ENCODE results near the gene MAP2. TPM values are rescaled to one million over a fixed set of nuclear protein-coding genes. Genes with fewer than 3 reads are reported as not detected.

MAP2 gene
- total RNA-seq, 1 experiment from 2014 or later: 0.05 TPM

DNA sequence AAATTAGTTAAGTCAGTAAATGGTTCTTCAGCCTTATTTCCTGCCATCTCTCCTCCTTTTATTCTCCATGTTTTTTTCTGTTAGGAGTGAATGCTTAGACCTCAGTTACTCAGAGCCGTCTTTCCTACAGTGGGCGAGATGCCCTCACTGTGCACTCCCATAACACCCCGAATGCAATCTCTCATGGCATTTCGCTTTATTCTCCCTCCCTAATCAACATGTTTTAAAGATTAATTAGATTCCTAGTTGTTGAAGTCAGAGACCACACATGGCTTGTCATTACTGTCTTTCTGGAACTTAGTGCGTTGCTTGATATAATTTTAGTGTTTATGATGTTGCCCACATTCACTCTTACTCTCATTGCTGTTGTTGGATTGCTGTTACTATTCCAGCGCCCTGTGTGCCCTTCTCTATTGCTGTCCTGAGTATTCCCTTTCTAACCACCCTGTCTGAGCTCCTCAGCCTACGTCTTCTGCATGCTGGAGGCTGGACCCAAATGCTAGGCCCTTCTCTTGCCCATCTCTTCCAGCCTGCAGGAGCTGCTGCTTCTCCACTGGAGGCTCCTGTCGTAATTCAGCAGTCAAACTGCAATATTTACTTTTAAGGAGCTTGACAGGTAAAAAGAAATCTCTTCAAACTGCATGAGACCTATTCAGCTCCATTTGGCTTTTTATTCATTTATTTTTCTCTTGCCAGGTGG is 99.3 kb downstream of the MAP2 start:
- Histone ChIP-seq H3K9me3 (no peaks in the 10 kb centered on the region), H3K27me3 (replicated peaks; ENCODE audit: control insufficient read depth, insufficient read depth, low read length) (no peaks in the 10 kb centered on the region), H3K36me3 (ENCODE audit: control insufficient read depth, insufficient read depth, low read length) (no peaks in the 10 kb centered on the region), H3K4me3 (ENCODE audit: low read depth, low read length) (no peak overlapping the region), H3K4me1 (no peaks in the 10 kb centered on the region)
- ChIA-PET POLR2A (no interaction called here), CTCF (no interaction called here)
- intact Hi-C loops (cut with micrococcal nuclease; ENCODE audit: unreplicated experiment): no loop called here
- Mint-ChIP-seq H3K4me1 (ENCODE audit: low read depth, unreplicated experiment) (no peaks in the 10 kb centered on the region), H3K27ac (ENCODE audit: unreplicated experiment) (no peak overlapping the region), H3K4me3 (ENCODE audit: unreplicated experiment) (no peak overlapping the region), H3K36me3 (ENCODE audit: insufficient read depth, unreplicated experiment) (no peaks in the 10 kb centered on the region), H3K9me3 (ENCODE audit: unreplicated experiment) (no peaks in the 10 kb centered on the region), H3K27me3 (ENCODE audit: insufficient read depth, unreplicated experiment) (peaks cover 3% of the 10 kb centered on the region)
- DNase-seq: no peak
- no peak for TF ChIP-seq CTCF (IDR thresholded peaks at IDR 0.05; ENCODE audit: insufficient read depth in 1 of 2, low read depth in 1 of 2, low read length in 1 of 2, severe bottlenecking in 1 of 2, unreplicated experiment in 1 of 2)
- no TSS peak for BruUV-seq (replicated peaks)

DNA sequence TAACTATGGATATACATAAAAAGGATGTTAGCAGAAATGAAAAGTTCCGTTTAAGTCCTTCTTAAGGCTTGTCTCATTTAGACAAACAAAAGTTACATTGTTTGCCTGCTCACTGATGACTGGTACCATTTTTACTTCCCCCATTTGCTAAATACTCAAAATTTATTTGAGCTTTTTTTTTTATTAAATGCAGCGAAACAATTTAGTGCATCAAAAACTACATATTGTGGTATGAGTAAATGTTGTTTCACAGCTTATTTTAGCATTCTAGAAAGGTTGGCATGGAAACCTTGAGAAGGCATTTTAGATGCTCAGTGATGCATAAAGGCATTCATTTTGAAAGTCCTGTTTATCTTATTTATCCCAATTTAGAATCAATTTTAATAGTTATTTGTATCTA is 100.0 kb downstream of the MAP2 start:
- Histone ChIP-seq H3K9me3 (no peaks in the 10 kb centered on the region), H3K27me3 (replicated peaks; ENCODE audit: control insufficient read depth, insufficient read depth, low read length) (no peaks in the 10 kb centered on the region), H3K4me1 (no peaks in the 10 kb centered on the region), H3K4me3 (ENCODE audit: low read depth, low read length) (no peak overlapping the region), H3K36me3 (ENCODE audit: control insufficient read depth, insufficient read depth, low read length) (no peaks in the 10 kb centered on the region)
- TF ChIP-seq CTCF (IDR thresholded peaks at IDR 0.05; ENCODE audit: insufficient read depth in 1 of 2, low read depth in 1 of 2, low read length in 1 of 2, severe bottlenecking in 1 of 2, unreplicated experiment in 1 of 2): no peak
- CTCF ChIA-PET: no interaction called here
- Mint-ChIP-seq H3K27me3 (ENCODE audit: insufficient read depth, unreplicated experiment) (peaks cover 3% of the 10 kb centered on the region), H3K4me1 (ENCODE audit: low read depth, unreplicated experiment) (no peaks in the 10 kb centered on the region), H3K4me3 (ENCODE audit: unreplicated experiment) (no peak overlapping the region), H3K36me3 (ENCODE audit: insufficient read depth, unreplicated experiment) (no peaks in the 10 kb centered on the region), H3K9me3 (ENCODE audit: unreplicated experiment) (no peaks in the 10 kb centered on the region), H3K27ac (ENCODE audit: unreplicated experiment) (no peak overlapping the region)
- POLR2A ChIA-PET: no interaction called here
- no peak for DNase-seq
- intact Hi-C loops (cut with micrococcal nuclease; ENCODE audit: unreplicated experiment): no loop called here
- no TSS peak for BruUV-seq (replicated peaks)

DNA sequence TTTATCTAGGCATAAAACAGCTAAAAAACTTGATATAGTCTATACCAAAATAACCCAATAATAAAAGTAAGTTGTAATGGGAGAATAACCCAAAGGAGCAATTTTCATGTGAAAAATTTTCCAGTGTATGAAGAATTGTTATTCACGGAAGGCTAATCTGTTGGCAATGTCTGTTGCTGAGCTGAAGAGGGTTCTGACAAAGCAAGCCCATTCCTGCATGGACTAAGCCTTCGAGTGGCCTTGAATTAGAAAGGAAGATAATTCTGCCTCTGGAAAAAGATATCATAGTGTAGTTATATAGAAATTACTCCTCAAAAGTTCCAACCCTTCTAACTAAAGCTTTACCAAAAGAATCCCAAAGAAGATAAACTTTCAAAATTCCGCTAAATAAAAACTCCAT is 101.5 kb downstream of the MAP2 start:
- ChIA-PET POLR2A (no interaction called here), CTCF (no interaction called here)
- Histone ChIP-seq H3K27me3 (replicated peaks; ENCODE audit: control insufficient read depth, insufficient read depth, low read length) (no peaks in the 10 kb centered on the region), H3K4me1 (no peaks in the 10 kb centered on the region), H3K9me3 (no peaks in the 10 kb centered on the region), H3K36me3 (ENCODE audit: control insufficient read depth, insufficient read depth, low read length) (no peaks in the 10 kb centered on the region), H3K4me3 (ENCODE audit: low read depth, low read length) (no peak overlapping the region)
- peaks cover 6% of the 10 kb centered on the region for H3K27me3 Mint-ChIP-seq (ENCODE audit: insufficient read depth, unreplicated experiment)
- H3K4me1 Mint-ChIP-seq (ENCODE audit: low read depth, unreplicated experiment): no peaks in the 10 kb centered on the region
- no peak overlapping the region for H3K4me3 Mint-ChIP-seq (ENCODE audit: unreplicated experiment)
- no peaks in the 10 kb centered on the region for H3K9me3 Mint-ChIP-seq (ENCODE audit: unreplicated experiment)
- no peak for DNase-seq
- BruUV-seq (replicated peaks): no TSS peak
- H3K27ac Mint-ChIP-seq (ENCODE audit: unreplicated experiment): no peak overlapping the region
- intact Hi-C loops (cut with micrococcal nuclease; ENCODE audit: unreplicated experiment): no loop called here
- no peak for TF ChIP-seq CTCF (IDR thresholded peaks at IDR 0.05; ENCODE audit: insufficient read depth in 1 of 2, low read depth in 1 of 2, low read length in 1 of 2, severe bottlenecking in 1 of 2, unreplicated experiment in 1 of 2)
- H3K36me3 Mint-ChIP-seq (ENCODE audit: insufficient read depth, unreplicated experiment): no peaks in the 10 kb centered on the region
